ENCODE data around the gene EPG5.

Gene EPG5

GRCh38 chr18:45871431-45872084 is 95.6 kb downstream of the EPG5 start:
- Histone ChIP-seq H3K27ac (ENCODE audit: low read length) (no peak overlapping the region), H3K27me3 (ENCODE audit: control insufficient read depth in 1 of 2, insufficient read depth in 2 of 2, low read length in 2 of 2) (no peaks in the 10 kb centered on the region), H3K4me3 (ENCODE audit: low read length in 2 of 2) (no peak overlapping the region), H3K36me3 (ENCODE audit: control insufficient read depth in 2 of 2, insufficient read depth in 2 of 2, low read length in 2 of 2) (peaks cover 16 to 19% of the 10 kb centered on the region in 2 donors), H3K4me1 (ENCODE audit: control insufficient read depth, insufficient read depth, low read length) (no peaks in the 10 kb centered on the region), H3K9me3 (ENCODE audit: control insufficient read depth in 2 of 2, low read length in 2 of 2) (no peaks in the 10 kb centered on the region), H3K9ac (ENCODE audit: low read length in 2 of 2) (no peak overlapping the region)

GRCh38 chr18:45870419-45870818 is 96.7 kb downstream of the EPG5 start:
- peaks cover 21 to 26% of the 10 kb centered on the region in 2 donors for H3K36me3 ChIP-seq (ENCODE audit: control insufficient read depth in 2 of 2, insufficient read depth in 2 of 2, low read length in 2 of 2)
- no peaks in the 10 kb centered on the region for H3K4me1 ChIP-seq (ENCODE audit: control insufficient read depth, insufficient read depth, low read length)

DNA sequence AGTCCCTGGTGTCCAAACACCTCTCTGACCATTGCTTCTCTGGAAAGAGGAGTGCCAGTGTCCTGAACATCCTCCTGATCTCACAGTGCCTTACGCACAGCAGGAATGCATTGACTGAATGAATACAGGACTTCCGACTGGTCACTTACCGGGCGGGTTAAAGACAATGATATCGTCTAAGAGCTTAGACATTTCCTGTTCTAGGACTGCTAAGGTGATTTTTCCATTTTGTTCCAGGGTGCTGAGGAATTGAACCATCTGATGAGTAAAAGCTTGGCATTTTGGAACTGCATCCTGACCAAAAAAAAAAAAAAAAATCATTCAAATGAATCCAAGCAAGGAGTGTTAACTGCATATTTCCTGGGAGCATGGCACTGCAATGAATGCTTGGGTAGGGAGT is 101.7 kb downstream of the EPG5 start:
- Histone ChIP-seq H3K4me1 (ENCODE audit: control insufficient read depth, insufficient read depth, low read length) (no peaks in the 10 kb centered on the region), H3K9ac (ENCODE audit: low read length in 2 of 2) (no peak overlapping the region), H3K27me3 (ENCODE audit: control insufficient read depth in 1 of 2, insufficient read depth in 2 of 2, low read length in 2 of 2) (no peaks in the 10 kb centered on the region), H3K9me3 (ENCODE audit: control insufficient read depth in 2 of 2, low read length in 2 of 2) (no peaks in the 10 kb centered on the region), H3K27ac (ENCODE audit: low read length) (no peak overlapping the region), H3K36me3 (ENCODE audit: control insufficient read depth in 2 of 2, insufficient read depth in 2 of 2, low read length in 2 of 2) (peaks cover 31 to 35% of the 10 kb centered on the region in 2 donors), H3K4me3 (ENCODE audit: low read length in 2 of 2) (no peak overlapping the region)

More at GRCh38 chr18:45870419-45870818, 96.7 kb downstream of the EPG5 start:
- H3K9me3 ChIP-seq (ENCODE audit: control insufficient read depth in 2 of 2, low read length in 2 of 2): no peaks in the 10 kb centered on the region
- H3K27ac ChIP-seq (ENCODE audit: low read length): no peak overlapping the region
- no peaks in the 10 kb centered on the region for H3K27me3 ChIP-seq (ENCODE audit: control insufficient read depth in 1 of 2, insufficient read depth in 2 of 2, low read length in 2 of 2)
- H3K9ac ChIP-seq (ENCODE audit: low read length in 2 of 2): no peak overlapping the region
- H3K4me3 ChIP-seq (ENCODE audit: low read length in 2 of 2): no peak overlapping the region

- no peaks in the 10 kb centered on the region for H3K27me3 ChIP-seq (ENCODE audit: control insufficient read depth in 1 of 2, insufficient read depth in 2 of 2, low read length in 2 of 2)
- no peaks in the 10 kb centered on the region for H3K4me1 ChIP-seq (ENCODE audit: control insufficient read depth, insufficient read depth, low read length)
- H3K9ac ChIP-seq (ENCODE audit: low read length in 2 of 2): no peak overlapping the region
- no peak overlapping the region for H3K27ac ChIP-seq (ENCODE audit: low read length)
- no peak overlapping the region for H3K4me3 ChIP-seq (ENCODE audit: low read length in 2 of 2)
- no peaks in the 10 kb centered on the region for H3K9me3 ChIP-seq (ENCODE audit: control insufficient read depth in 2 of 2, low read length in 2 of 2)
- H3K36me3 ChIP-seq (ENCODE audit: control insufficient read depth in 2 of 2, insufficient read depth in 2 of 2, low read length in 2 of 2): peaks cover 40 to 41% of the 10 kb centered on the region in 2 donors
Observed at GRCh38 chr18:45864081-45864480, 103.0 kb downstream of the EPG5 start.

DNA sequence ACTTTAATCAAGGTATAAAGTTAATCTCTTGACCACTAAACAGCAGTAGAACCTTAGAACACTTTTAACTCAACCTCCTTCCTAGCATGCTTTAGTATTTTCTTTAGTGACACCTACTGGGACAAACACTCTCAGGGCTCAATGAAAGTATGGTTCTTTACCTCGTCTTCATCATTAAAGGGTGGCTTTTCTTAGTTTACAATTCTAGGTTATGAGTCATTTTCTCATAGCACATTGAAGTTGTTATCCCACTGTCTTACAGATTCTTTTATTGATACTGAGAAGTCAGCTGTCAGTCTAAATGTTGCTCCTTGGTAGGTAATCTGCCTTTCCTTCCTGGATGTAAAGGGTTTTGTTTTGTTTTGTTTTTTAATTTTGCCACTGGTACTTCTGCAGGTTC is 103.7 kb downstream of the EPG5 start:
- H3K9me3 ChIP-seq (ENCODE audit: control insufficient read depth in 2 of 2, low read length in 2 of 2): no peaks in the 10 kb centered on the region
- no peak overlapping the region for H3K9ac ChIP-seq (ENCODE audit: low read length in 2 of 2)
- H3K4me1 ChIP-seq (ENCODE audit: control insufficient read depth, insufficient read depth, low read length): no peaks in the 10 kb centered on the region
- H3K27ac ChIP-seq (ENCODE audit: low read length): no peak overlapping the region
- no peaks in the 10 kb centered on the region for H3K27me3 ChIP-seq (ENCODE audit: control insufficient read depth in 1 of 2, insufficient read depth in 2 of 2, low read length in 2 of 2)
- H3K4me3 ChIP-seq (ENCODE audit: low read length in 2 of 2): no peak overlapping the region
- peaks cover 43 to 46% of the 10 kb centered on the region in 2 donors for H3K36me3 ChIP-seq (ENCODE audit: control insufficient read depth in 2 of 2, insufficient read depth in 2 of 2, low read length in 2 of 2)

DNA sequence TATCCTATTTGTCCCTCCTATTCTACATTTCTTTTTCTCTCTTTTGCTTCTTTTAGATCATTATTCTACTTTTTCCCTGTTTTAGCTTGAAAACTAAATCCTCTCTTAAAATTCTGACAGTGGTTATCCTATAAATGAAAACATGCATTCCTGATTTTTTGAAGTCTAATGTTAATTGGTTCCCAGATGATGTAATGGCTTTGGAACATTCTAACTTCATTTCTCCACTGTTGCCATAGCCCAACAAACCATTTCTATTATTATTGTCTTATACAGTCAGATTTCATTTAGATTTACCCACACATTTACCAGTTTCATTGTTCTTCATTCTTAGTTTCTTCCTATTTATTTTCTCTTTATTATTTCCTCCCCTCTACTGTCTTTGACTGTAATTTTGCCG is 105.2 kb downstream of the EPG5 start:
- no peaks in the 10 kb centered on the region for H3K9me3 ChIP-seq (ENCODE audit: control insufficient read depth in 2 of 2, low read length in 2 of 2)
- no peaks in the 10 kb centered on the region for H3K27me3 ChIP-seq (ENCODE audit: control insufficient read depth in 1 of 2, insufficient read depth in 2 of 2, low read length in 2 of 2)
- H3K36me3 ChIP-seq (ENCODE audit: control insufficient read depth in 2 of 2, insufficient read depth in 2 of 2, low read length in 2 of 2): peaks cover 42 to 48% of the 10 kb centered on the region in 2 donors
- no peak overlapping the region for H3K9ac ChIP-seq (ENCODE audit: low read length in 2 of 2)
- no peaks in the 10 kb centered on the region for H3K4me1 ChIP-seq (ENCODE audit: control insufficient read depth, insufficient read depth, low read length)
- H3K27ac ChIP-seq (ENCODE audit: low read length): no peak overlapping the region
- no peak overlapping the region for H3K4me3 ChIP-seq (ENCODE audit: low read length in 2 of 2)

GRCh38 chr18:45860971-45861370 is 106.2 kb downstream of the EPG5 start:
- Histone ChIP-seq H3K27me3 (ENCODE audit: control insufficient read depth in 1 of 2, insufficient read depth in 2 of 2, low read length in 2 of 2) (no peaks in the 10 kb centered on the region), H3K4me3 (ENCODE audit: low read length in 2 of 2) (no peak overlapping the region), H3K4me1 (ENCODE audit: control insufficient read depth, insufficient read depth, low read length) (no peaks in the 10 kb centered on the region), H3K36me3 (ENCODE audit: control insufficient read depth in 2 of 2, insufficient read depth in 2 of 2, low read length in 2 of 2) (peaks cover 41 to 45% of the 10 kb centered on the region in 2 donors), H3K27ac (ENCODE audit: low read length) (no peak overlapping the region), H3K9me3 (ENCODE audit: control insufficient read depth in 2 of 2, low read length in 2 of 2) (no peaks in the 10 kb centered on the region), H3K9ac (ENCODE audit: low read length in 2 of 2) (no peak overlapping the region)

DNA sequence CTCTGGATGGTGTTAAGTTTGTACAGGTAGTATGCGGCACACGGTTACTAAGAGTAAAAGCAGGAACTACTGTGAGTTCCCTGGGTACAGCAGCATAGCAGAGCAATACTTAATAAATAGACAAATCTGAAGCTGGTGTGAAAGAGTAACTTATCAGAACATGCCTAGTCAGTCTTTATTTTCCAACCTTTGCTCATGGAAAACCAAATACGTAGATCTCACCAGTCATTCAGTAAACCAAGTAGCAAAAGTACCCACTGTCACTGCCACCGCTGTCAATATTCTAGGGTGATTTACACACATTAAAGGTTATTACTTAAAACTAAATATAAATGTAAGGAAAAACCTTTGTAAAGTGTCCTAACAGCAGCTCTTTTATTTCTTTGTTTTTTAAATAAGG is 106.6 kb downstream of the EPG5 start:
- Histone ChIP-seq H3K36me3 (ENCODE audit: control insufficient read depth in 2 of 2, insufficient read depth in 2 of 2, low read length in 2 of 2) (peaks cover 42 to 43% of the 10 kb centered on the region in 2 donors), H3K9ac (ENCODE audit: low read length in 2 of 2) (no peak overlapping the region), H3K9me3 (ENCODE audit: control insufficient read depth in 2 of 2, low read length in 2 of 2) (no peaks in the 10 kb centered on the region), H3K27me3 (ENCODE audit: control insufficient read depth in 1 of 2, insufficient read depth in 2 of 2, low read length in 2 of 2) (no peaks in the 10 kb centered on the region), H3K27ac (ENCODE audit: low read length) (no peak overlapping the region), H3K4me1 (ENCODE audit: control insufficient read depth, insufficient read depth, low read length) (no peaks in the 10 kb centered on the region), H3K4me3 (ENCODE audit: low read length in 2 of 2) (no peak overlapping the region)

GRCh38 chr18:45859334-45859733 is 107.8 kb downstream of the EPG5 start:
- Histone ChIP-seq H3K27ac (ENCODE audit: low read length) (no peak overlapping the region), H3K9ac (ENCODE audit: low read length in 2 of 2) (no peak overlapping the region), H3K27me3 (ENCODE audit: control insufficient read depth in 1 of 2, insufficient read depth in 2 of 2, low read length in 2 of 2) (no peaks in the 10 kb centered on the region), H3K4me3 (ENCODE audit: low read length in 2 of 2) (no peak overlapping the region), H3K9me3 (ENCODE audit: control insufficient read depth in 2 of 2, low read length in 2 of 2) (no peaks in the 10 kb centered on the region), H3K4me1 (ENCODE audit: control insufficient read depth, insufficient read depth, low read length) (no peaks in the 10 kb centered on the region), H3K36me3 (ENCODE audit: control insufficient read depth in 2 of 2, insufficient read depth in 2 of 2, low read length in 2 of 2) (peaks cover 40 to 42% of the 10 kb centered on the region in 2 donors)

DNA sequence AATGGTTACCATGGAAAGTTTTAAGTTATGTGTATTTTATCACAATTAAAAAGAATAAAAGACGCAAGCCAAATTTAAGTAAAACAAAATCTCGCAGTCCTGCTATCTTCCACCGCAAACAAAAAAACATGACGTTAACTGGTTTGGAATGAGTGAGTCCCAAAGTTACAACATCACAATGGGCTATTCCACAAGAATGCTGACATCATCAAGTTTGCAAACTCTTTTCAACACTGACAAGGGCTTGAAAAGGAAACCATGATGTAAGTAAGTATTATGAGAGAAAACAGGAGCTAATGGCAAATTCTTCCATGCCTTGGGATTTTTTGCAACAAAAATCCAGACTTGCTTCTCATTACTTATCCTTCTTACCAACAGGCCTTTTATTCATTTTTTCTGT is 110.6 kb downstream of the EPG5 start:
- H3K36me3 ChIP-seq (ENCODE audit: control insufficient read depth in 2 of 2, insufficient read depth in 2 of 2, low read length in 2 of 2): peaks cover 36 to 58% of the 10 kb centered on the region in 2 donors
- no peak overlapping the region for H3K27ac ChIP-seq (ENCODE audit: low read length)
- peaks cover 1% of the 10 kb centered on the region for H3K4me1 ChIP-seq (ENCODE audit: control insufficient read depth, insufficient read depth, low read length)
- no peak overlapping the region for H3K9ac ChIP-seq (ENCODE audit: low read length in 2 of 2)
- no peak overlapping the region for H3K4me3 ChIP-seq (ENCODE audit: low read length in 2 of 2)
- H3K9me3 ChIP-seq (ENCODE audit: control insufficient read depth in 2 of 2, low read length in 2 of 2): no peaks in the 10 kb centered on the region
- no peaks in the 10 kb centered on the region for H3K27me3 ChIP-seq (ENCODE audit: control insufficient read depth in 1 of 2, insufficient read depth in 2 of 2, low read length in 2 of 2)

GRCh38 chr18:45854036-45854586 is 113.0 kb downstream of the EPG5 start:
- Histone ChIP-seq H3K4me3 (ENCODE audit: low read length in 2 of 2) (no peak overlapping the region), H3K36me3 (ENCODE audit: control insufficient read depth in 2 of 2, insufficient read depth in 2 of 2, low read length in 2 of 2) (peaks cover 29 to 52% of the 10 kb centered on the region in 2 donors), H3K27me3 (ENCODE audit: control insufficient read depth in 1 of 2, insufficient read depth in 2 of 2, low read length in 2 of 2) (no peaks in the 10 kb centered on the region)

More at GRCh38 chr18:45854036-45854586, 113.0 kb downstream of the EPG5 start:
- H3K4me1 ChIP-seq (ENCODE audit: control insufficient read depth, insufficient read depth, low read length): peaks cover 6% of the 10 kb centered on the region
- no peak overlapping the region for H3K9ac ChIP-seq (ENCODE audit: low read length in 2 of 2)
- no peak overlapping the region for H3K27ac ChIP-seq (ENCODE audit: low read length)
- no peaks in the 10 kb centered on the region for H3K9me3 ChIP-seq (ENCODE audit: control insufficient read depth in 2 of 2, low read length in 2 of 2)

Measured in stomach smooth muscle (tissue), 2 donors.